Kidney tubule cell (primary cell): ENCODE data around the gene ZNF785.
"Not testable (repeated sequence)": the region's sequence is repeated elsewhere in the genome, so short reads cannot be mapped to it uniquely, and the experiment has no call there.

Experiments used
- DNase-seq: peaks from one replicate; pipeline ENCODE4 v3.0.0-alpha.2; 2018; ENCODE audit warnings: low spot score

ZNF785 gene

GRCh38 chr16:30585400-30586191 is at the start of gene ZNF785:
Gene ZNF785, minus strand, starts transcription at chr16:30585697. Its CDS starts 86 bp downstream, at chr16:30585611.
- peak; percentile 99 for DNase-seq

GRCh38 chr16:30633526-30633925 is 48.0 kb upstream of the ZNF785 start:
- DNase-seq: no peak

- not testable (repeated sequence) for DNase-seq
These were observed 47.0 kb upstream of the ZNF785 start for GRCh38 chr16:30632454-30632853.

- DNase-seq: peak; percentile 76
These were observed 43.4 kb upstream of the ZNF785 start for GRCh38 chr16:30628628-30629540.

- no peak for DNase-seq
These were observed 40.7 kb upstream of the ZNF785 start for GRCh38 chr16:30626236-30626635.

- no peak for DNase-seq
These were observed 38.2 kb upstream of the ZNF785 start for GRCh38 chr16:30623536-30624283.

- no peak for DNase-seq
These were observed 37.0 kb upstream of the ZNF785 start for GRCh38 chr16:30622455-30623032.

- no peak for DNase-seq
These were observed 36.3 kb upstream of the ZNF785 start for GRCh38 chr16:30621765-30622164.

- DNase-seq: no peak
These were observed 34.7 kb upstream of the ZNF785 start for GRCh38 chr16:30620169-30620568.

GRCh38 chr16:30619638-30620037 is 34.1 kb upstream of the ZNF785 start:
- DNase-seq: peak; percentile 80

- DNase-seq: peak; percentile 27
These were observed 33.7 kb upstream of the ZNF785 start for GRCh38 chr16:30619202-30619601.

GRCh38 chr16:30615358-30616091 is 30.0 kb upstream of the ZNF785 start:
- no peak for DNase-seq

- peak; percentile 97 for DNase-seq
These were observed 24.7 kb upstream of the ZNF785 start, which contains the start of gene ZNF689 for GRCh38 chr16:30609926-30610839. Gene ZNF689, minus strand, starts transcription at chr16:30610389. Its CDS starts 348 bp downstream, at chr16:30610041.

GRCh38 chr16:30609002-30609925 is 23.8 kb upstream of the ZNF785 start:
- peak; percentile 54 for DNase-seq

- DNase-seq: no peak
These were observed 20.5 kb upstream of the ZNF785 start for GRCh38 chr16:30606004-30606403.

- no peak for DNase-seq
These were observed 19.7 kb upstream of the ZNF785 start for GRCh38 chr16:30605158-30605557.

- peak; percentile 39 for DNase-seq
These were observed 18.9 kb upstream of the ZNF785 start for GRCh38 chr16:30604316-30604947.

- no peak for DNase-seq
These were observed 18.4 kb upstream of the ZNF785 start for GRCh38 chr16:30603945-30604315.
